Activated CD4-positive, alpha-beta T cell treated with anti-CD3 and anti-CD28 coated beads, Interleukin-2, amount 10 ng/mL, durations not matched to agents 24 days and 14 days (primary cell): ENCODE measurements around the gene TIMP2. TPM values are rescaled to one million over a fixed set of nuclear protein-coding genes. Genes with fewer than 3 reads are reported as not detected.
"Not testable (repeated sequence)": the region's sequence is repeated elsewhere in the genome, so short reads cannot be mapped to it uniquely, and the experiment has no call there.

ENCODE experiments used
- DNase-seq: peaks from one replicate; pipeline ENCODE4 v3.0.0; 2022
- H3K27ac Mint-ChIP-seq: one replicate; pipeline ENCODE4 v1.8.0; 2022; ENCODE audit warnings: mild to moderate bottlenecking, mixed read lengths
- H3K27me3 Mint-ChIP-seq: one replicate; pipeline ENCODE4 v1.8.0; 2022; ENCODE audit warnings: mixed read lengths
- H3K36me3 Mint-ChIP-seq: one replicate; pipeline ENCODE4 v1.8.0; 2022; ENCODE audit warnings: low read depth, mild to moderate bottlenecking, mixed read lengths
- H3K4me1 Mint-ChIP-seq: one replicate; pipeline ENCODE4 v1.8.0; 2021; ENCODE audit warnings: mixed read lengths
- H3K4me3 Mint-ChIP-seq: one replicate; pipeline ENCODE4 v1.8.0; 2022; ENCODE audit warnings: mild to moderate bottlenecking, moderate library complexity, mixed read lengths
- H3K9me3 Mint-ChIP-seq: one replicate; pipeline ENCODE4 v1.8.0; 2021; ENCODE audit warnings: mixed read lengths
- intact Hi-C: fragments of 100-400 bp; cut with micrococcal nuclease; formaldehyde crosslinking; loops from one replicate; pipeline ENCODE4 v1.15.1; 2023
- total RNA-seq: library from RNA; stranded (reverse); gene quantifications from 2 replicates; pipeline ENCODE4 v1.2.3, GENCODE V29; 2022

The TIMP2 gene
- total RNA-seq, 1 donor from 2014 or later, result 0.54 TPM

DNA sequence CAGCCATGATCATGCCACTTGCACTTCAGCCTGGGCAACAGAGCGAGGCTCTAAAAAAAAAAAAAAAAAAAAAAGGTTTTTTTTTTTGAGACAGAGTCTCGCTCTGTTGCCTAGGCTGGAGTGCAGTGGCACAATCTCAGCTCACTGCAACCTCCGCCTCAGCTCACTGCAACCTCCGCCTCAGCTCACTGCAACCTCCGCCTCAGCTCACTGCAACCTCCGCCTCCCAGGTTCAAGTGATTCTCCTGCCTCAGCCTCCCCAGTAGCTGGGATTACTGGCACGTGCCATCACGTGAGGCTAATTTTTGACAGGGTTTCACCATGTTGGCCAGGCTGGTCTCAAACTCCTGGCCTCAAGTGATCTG, 37.8 kb upstream of the TIMP2 start:
- intact Hi-C loops, H3K36me3 Mint-ChIP-seq, H3K4me3 Mint-ChIP-seq, H3K4me1 Mint-ChIP-seq, DNase-seq, H3K27ac Mint-ChIP-seq, H3K27me3 Mint-ChIP-seq, H3K9me3 Mint-ChIP-seq: not testable (repeated sequence)

- Mint-ChIP-seq H3K4me1 (no peaks in the 10 kb centered on the region), H3K9me3 (no peaks in the 10 kb centered on the region), H3K36me3 (no peaks in the 10 kb centered on the region), H3K27me3 (no peaks in the 10 kb centered on the region), H3K27ac (no peak overlapping the region), H3K4me3 (no peak overlapping the region)
- DNase-seq, result no peak
- intact Hi-C loops, result no loop called here
Observed at GRCh38 chr17:78962345-78962983, 37.3 kb upstream of the TIMP2 start.

DNA sequence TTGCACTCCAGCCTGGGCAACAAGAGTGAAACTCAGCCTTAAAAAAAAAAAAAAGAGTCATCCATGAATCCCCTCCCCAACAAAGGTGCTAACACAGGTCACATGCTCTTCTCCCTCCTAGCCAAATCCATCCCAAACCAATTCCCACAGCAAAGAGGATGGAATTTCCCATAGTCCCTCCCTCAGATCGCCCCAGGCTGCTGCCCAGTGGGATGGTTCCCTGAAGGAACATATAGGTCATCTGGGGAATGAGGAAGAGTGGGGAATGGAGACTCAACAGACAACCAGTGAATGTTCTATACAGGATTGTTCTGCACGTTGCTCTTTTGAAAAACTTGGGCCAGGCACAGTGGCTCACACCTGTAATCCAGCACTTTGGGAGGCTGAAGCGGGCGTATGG, 36.4 kb upstream of the TIMP2 start:
- Mint-ChIP-seq H3K36me3 (no peaks in the 10 kb centered on the region), H3K27me3 (no peaks in the 10 kb centered on the region), H3K4me1 (peaks cover 2% of the 10 kb centered on the region), H3K9me3 (no peaks in the 10 kb centered on the region), H3K27ac (no peak overlapping the region), H3K4me3 (no peak overlapping the region)
- no peak for DNase-seq
- intact Hi-C loops, result no loop called here

DNA sequence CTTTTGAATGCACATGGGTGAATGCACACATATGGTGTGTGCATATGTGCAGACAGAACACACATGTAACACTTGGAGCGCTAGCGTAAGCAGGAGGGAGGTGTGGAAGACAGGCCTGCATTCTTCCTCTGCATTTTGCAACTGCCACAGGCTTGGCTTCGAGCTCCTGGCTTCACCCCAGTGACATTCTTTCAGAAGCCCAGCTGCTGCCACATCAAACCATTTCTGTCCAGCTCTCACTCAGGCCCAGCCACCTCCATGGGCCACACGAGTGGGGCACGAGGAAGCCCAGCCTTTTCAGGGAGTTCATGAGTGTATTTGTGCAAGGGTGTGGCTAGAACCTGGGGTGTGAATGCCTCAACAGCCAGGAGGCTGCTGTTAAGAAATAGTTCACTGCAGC, 35.7 kb upstream of the TIMP2 start:
- Mint-ChIP-seq H3K4me1 (peaks cover 2% of the 10 kb centered on the region), H3K36me3 (no peaks in the 10 kb centered on the region), H3K9me3 (no peaks in the 10 kb centered on the region), H3K27ac (no peak overlapping the region), H3K4me3 (no peak overlapping the region), H3K27me3 (no peaks in the 10 kb centered on the region)
- intact Hi-C loops, result no loop called here
- DNase-seq, result no peak

GRCh38 chr17:78959803-78960202, 34.6 kb upstream of the TIMP2 start:
- Mint-ChIP-seq H3K4me1 (peaks cover 2% of the 10 kb centered on the region), H3K36me3 (no peaks in the 10 kb centered on the region), H3K27me3 (no peaks in the 10 kb centered on the region), H3K9me3 (no peaks in the 10 kb centered on the region), H3K27ac (no peak overlapping the region), H3K4me3 (no peak overlapping the region)
- intact Hi-C loops, result no loop called here
- no peak for DNase-seq

GRCh38 chr17:78958641-78959127, 33.5 kb upstream of the TIMP2 start:
- intact Hi-C loops, result no loop called here
- Mint-ChIP-seq H3K4me3 (no peak overlapping the region), H3K27ac (no peak overlapping the region), H3K9me3 (no peaks in the 10 kb centered on the region), H3K4me1 (peaks cover 2% of the 10 kb centered on the region), H3K27me3 (no peaks in the 10 kb centered on the region), H3K36me3 (no peaks in the 10 kb centered on the region)
- no peak for DNase-seq

- no peak for DNase-seq
- Mint-ChIP-seq H3K27me3 (no peaks in the 10 kb centered on the region), H3K36me3 (no peaks in the 10 kb centered on the region), H3K9me3 (no peaks in the 10 kb centered on the region), H3K4me3 (no peak overlapping the region), H3K4me1 (peaks cover 2% of the 10 kb centered on the region), H3K27ac (no peak overlapping the region)
- intact Hi-C loops, result no loop called here
Observed at GRCh38 chr17:78957128-78957527, 31.9 kb upstream of the TIMP2 start.

GRCh38 chr17:78956254-78956653, 31.1 kb upstream of the TIMP2 start:
- intact Hi-C loops, result no loop called here

GRCh38 chr17:78954684-78955083, 29.5 kb upstream of the TIMP2 start:
- H3K27me3 Mint-ChIP-seq, result no peaks in the 10 kb centered on the region
- H3K4me1 Mint-ChIP-seq, result peaks cover 2% of the 10 kb centered on the region
- no peaks in the 10 kb centered on the region for H3K36me3 Mint-ChIP-seq
- no peak for DNase-seq
- H3K9me3 Mint-ChIP-seq, result peaks cover 11% of the 10 kb centered on the region
- no peak overlapping the region for H3K4me3 Mint-ChIP-seq
- intact Hi-C loops, result no loop called here
- H3K27ac Mint-ChIP-seq, result no peak overlapping the region

More at GRCh38 chr17:78956254-78956653, 31.1 kb upstream of the TIMP2 start:
- Mint-ChIP-seq H3K36me3 (no peaks in the 10 kb centered on the region), H3K27ac (no peak overlapping the region), H3K9me3 (no peaks in the 10 kb centered on the region), H3K4me1 (peaks cover 2% of the 10 kb centered on the region), H3K4me3 (no peak overlapping the region), H3K27me3 (no peaks in the 10 kb centered on the region)
- DNase-seq, result no peak

DNA sequence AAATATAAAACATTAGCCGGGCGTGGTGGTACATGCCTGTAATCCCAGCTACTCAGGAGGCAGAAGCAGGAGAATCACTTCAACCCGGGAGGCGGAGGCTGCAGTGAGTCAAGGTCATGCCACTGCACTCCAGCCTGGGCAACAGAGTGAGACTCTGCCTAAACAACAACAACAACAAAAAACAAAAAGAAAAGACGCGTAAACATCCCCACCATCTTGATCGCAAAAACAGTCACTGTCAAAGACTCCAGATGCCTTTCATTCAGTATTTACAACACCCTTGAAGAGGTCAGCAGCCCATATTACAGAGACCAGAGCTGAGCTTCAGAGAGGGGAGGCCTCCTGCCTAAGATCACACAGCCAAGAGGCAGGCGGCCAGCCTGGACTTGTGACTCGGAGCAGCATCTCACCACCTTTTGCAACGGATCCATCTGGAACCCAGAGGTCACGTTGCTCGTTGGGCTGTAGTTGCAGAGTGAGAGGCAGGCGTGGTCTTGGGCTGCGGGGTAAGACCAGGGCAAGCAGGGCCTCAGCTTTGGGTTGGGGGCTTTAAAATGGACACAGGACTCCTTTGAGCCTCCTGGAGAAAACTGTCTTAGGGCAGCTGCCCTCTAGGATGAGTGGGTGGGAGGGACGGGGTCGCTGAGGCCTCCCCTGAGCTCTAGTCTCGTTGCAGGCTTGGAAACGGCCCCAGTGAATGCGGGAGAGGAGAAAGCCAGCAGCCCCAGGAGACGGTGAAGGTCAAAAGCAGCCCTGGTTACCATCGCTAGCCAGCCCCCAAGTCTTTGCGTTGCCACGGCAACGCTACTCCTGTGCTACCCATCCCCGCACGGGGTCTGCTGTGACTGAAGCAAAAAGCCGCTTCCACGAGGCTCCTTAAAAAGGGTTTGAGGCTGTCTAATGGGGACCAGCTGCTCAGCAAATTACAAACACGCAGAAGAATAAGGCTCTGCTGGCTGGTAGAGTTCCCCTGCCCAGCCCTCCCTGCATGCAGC, 28.5 kb upstream of the TIMP2 start:
- DNase-seq, result no peak
- no peak overlapping the region for H3K4me3 Mint-ChIP-seq
- H3K27ac Mint-ChIP-seq, result no peak overlapping the region
- no peaks in the 10 kb centered on the region for H3K36me3 Mint-ChIP-seq
- intact Hi-C loops, result no loop called here
- H3K27me3 Mint-ChIP-seq, result no peaks in the 10 kb centered on the region
- peaks cover 2% of the 10 kb centered on the region for H3K4me1 Mint-ChIP-seq
- H3K9me3 Mint-ChIP-seq, result peaks cover 11% of the 10 kb centered on the region

GRCh38 chr17:78952706-78953105, 27.5 kb upstream of the TIMP2 start:
- H3K4me3 Mint-ChIP-seq, result no peak overlapping the region
- H3K9me3 Mint-ChIP-seq, result peaks cover 11% of the 10 kb centered on the region
- intact Hi-C loops, result no loop called here
- no peak overlapping the region for H3K27ac Mint-ChIP-seq
- no peak for DNase-seq
- H3K27me3 Mint-ChIP-seq, result no peaks in the 10 kb centered on the region
- H3K4me1 Mint-ChIP-seq, result peaks cover 2% of the 10 kb centered on the region
- H3K36me3 Mint-ChIP-seq, result no peaks in the 10 kb centered on the region

DNA sequence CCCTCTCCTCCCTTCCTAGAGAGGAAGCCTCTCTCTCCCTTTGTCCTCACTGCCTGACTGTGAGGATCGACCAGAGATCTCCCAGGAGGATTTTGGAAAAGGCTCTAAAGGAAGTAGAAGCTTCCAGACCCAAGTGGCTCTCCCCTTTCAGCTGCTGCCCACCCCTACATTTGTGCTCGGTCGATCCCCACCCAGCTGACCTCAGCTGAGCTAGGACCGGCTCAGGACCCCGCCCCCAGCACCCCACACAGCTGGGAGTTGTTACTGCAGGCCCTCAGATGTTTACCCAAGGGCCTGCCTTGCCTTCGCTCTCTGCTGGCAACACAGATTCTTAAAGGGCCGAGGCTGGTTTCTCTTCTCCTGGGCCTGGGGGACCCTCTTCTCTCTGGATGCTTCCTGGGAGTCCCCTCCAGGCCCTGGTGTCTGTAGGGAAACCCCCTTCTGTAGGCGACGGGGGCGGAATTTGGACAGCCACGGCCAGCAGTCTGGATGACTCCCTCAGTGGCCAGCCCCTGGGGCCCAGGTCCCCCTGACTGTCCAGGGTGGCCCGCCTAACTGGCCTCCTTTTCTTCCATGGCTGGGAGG, 26.9 kb upstream of the TIMP2 start:
- H3K9me3 Mint-ChIP-seq, result peaks cover 11% of the 10 kb centered on the region
- no peaks in the 10 kb centered on the region for H3K36me3 Mint-ChIP-seq
- H3K4me3 Mint-ChIP-seq, result no peak overlapping the region
- peaks cover 1% of the 10 kb centered on the region for H3K4me1 Mint-ChIP-seq
- no peak overlapping the region for H3K27ac Mint-ChIP-seq
- H3K27me3 Mint-ChIP-seq, result no peaks in the 10 kb centered on the region
- no peak for DNase-seq
- intact Hi-C loops, result no loop called here

DNA sequence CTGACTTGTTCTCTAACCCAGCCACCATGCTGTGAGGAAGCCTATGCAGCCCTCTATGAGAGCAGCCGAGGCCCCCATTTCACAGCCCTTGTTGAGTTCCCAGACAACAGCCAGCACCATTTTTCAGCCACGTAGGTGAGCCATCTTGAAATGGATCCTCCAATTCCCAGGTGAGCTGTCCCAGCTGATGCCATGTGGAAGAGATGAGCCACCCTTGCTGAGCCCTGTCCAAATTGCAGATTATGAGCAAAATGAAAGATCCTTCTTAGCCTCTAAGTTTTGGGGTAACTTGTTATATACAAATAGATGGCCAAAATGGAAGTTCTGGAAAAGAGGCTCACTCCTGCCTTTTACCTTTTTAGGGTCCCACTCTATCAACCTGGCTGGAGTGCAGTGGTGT, 25.7 kb upstream of the TIMP2 start:
- H3K4me3 Mint-ChIP-seq, result no peak overlapping the region
- peaks cover 11% of the 10 kb centered on the region for H3K9me3 Mint-ChIP-seq
- intact Hi-C loops, result no loop called here
- DNase-seq, result no peak
- H3K27ac Mint-ChIP-seq, result no peak overlapping the region
- no peaks in the 10 kb centered on the region for H3K27me3 Mint-ChIP-seq
- no peaks in the 10 kb centered on the region for H3K4me1 Mint-ChIP-seq
- no peaks in the 10 kb centered on the region for H3K36me3 Mint-ChIP-seq
